ENCODE data around the gene PDGFA.
"Not testable (repeated sequence)": the region's sequence is repeated elsewhere in the genome, so short reads cannot be mapped to it uniquely, and the experiment has no call there.

Gene PDGFA

DNA sequence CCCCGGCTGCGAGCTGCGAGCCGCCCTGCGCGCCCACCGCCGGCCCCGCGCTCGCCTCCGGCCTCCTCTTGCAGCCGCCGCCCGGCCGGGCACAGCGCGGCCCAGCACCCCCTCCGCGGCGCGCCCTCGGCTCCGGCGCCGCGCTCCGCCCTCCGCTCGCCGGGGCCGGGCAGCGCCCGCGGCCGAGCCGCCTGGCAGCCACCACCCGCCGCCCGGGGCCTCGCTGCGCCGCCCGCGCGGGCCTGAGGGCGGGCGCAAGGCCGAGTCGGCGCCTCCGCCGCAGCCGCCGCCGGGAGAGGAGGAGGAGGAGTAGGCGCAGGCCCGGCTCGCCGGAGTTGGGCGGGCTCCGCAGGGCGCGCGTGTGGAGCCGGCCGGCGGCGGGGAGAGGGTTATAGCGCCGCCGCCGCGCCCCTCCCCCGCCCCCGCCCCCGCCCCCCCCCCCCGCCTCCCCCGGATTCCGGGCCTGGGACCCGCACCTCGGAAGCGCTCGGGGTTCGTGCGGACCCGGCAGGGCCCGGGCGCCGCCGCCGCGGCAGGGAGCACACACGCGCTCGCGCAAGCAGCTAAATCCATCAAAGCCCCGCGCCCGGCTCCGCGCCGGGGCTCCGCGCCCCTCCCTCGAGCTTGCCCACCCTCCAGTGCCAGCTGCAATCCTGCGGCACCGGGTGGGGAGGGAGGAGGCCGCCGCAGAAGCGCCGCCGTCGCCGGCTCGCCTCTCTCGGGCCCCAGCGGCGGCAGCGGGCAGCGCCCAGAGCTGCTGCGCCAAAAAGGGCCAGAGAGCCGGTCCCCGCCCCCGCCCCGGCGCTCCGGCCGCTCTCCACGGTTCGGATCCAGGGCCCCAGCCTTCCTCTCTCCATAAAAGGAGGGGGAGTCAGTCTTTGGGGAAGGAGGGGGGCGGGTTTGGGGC is at the start of gene PDGFA:
Gene PDGFA (minus strand): TSS at position 363 of the 907 bp plus-strand sequence. CDS start 845 bp downstream, outside the sequence.
- DNase-seq = peak; percentile 24

DNA sequence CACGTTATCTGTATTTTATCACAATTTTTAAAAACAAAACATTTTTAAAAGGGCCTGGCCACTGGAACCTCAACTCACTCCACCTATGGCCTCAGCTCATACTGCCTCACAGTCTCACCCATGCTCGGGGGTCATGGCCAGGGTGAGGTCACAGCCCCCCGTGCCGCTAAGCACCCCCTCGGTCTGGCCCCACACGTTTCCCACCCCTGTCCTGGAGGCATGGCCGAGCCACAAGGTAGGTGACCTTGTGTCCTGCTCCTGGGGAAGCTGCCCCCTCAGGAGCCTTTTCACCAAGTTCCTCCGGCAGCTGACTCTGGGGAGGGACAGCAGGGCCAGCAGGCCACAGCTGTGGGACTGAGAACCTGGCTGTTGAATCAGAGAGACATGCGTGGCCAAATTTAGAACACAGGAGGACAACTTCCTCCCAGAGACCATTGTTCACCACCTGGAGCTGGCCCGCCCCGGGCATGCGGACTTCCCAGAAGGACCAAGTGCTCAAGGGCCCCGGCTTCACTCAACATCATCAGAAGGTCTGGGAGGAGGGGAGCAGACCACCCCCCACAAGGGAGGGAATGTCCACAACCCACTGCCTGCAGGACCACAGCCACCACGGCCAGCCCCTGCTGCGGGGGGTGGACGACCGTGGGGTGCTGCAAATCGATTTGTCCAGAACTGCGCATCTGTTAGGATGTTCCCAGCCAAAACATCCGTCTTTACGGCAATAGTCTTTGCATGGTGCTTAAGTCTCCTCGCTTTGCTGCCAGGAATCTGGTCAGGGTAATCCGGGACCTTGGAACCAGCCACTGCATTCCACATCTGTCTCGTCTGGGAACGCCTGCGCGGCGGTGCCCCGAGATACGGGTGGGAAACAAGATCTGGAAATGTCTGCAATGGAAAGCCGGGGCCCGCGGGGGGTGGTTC is 48.6 kb upstream of the PDGFA start:
- no peak for DNase-seq

- DNase-seq = no peak
Observed at GRCh38 chr7:567305-567883, 47.7 kb upstream of the PDGFA start.

GRCh38 chr7:566100-566499 is 46.5 kb upstream of the PDGFA start:
- DNase-seq = no peak

DNA sequence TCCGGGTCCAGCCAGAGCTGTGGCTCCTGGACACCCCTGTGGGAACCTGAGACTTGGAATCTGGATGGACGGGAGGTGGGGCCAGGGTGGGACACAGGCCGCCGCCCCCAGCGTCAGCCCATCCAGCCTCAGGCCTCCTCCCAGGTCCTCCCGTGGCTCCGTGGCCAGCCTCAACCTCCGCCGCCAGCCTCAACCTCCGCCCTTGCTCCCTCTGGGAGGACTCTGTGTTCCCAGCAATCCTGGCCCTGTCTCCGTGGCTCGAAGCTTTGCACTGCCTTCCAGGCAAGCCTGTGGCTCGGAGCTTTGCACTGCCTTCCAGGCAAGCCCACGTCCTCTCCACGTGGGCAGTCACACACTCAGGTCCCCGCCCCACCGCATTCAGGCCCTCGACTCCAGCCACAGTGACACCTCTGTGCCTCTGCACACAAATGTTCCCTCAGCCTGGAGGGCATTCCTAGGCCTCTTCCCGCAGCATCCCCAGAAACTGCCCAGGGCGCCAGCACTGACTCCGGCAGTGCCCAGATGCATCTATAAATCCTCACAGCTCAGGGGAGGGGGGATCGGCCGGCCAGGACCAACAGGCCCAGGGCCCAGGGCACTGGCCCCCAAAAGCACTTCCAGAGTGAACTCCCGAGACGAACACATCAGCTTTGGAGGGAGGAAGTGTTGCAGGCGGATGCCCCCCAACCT is 44.7 kb upstream of the PDGFA start:
- no peak for DNase-seq

- no peak for DNase-seq
Observed at GRCh38 chr7:563629-564170, 44.1 kb upstream of the PDGFA start.

DNA sequence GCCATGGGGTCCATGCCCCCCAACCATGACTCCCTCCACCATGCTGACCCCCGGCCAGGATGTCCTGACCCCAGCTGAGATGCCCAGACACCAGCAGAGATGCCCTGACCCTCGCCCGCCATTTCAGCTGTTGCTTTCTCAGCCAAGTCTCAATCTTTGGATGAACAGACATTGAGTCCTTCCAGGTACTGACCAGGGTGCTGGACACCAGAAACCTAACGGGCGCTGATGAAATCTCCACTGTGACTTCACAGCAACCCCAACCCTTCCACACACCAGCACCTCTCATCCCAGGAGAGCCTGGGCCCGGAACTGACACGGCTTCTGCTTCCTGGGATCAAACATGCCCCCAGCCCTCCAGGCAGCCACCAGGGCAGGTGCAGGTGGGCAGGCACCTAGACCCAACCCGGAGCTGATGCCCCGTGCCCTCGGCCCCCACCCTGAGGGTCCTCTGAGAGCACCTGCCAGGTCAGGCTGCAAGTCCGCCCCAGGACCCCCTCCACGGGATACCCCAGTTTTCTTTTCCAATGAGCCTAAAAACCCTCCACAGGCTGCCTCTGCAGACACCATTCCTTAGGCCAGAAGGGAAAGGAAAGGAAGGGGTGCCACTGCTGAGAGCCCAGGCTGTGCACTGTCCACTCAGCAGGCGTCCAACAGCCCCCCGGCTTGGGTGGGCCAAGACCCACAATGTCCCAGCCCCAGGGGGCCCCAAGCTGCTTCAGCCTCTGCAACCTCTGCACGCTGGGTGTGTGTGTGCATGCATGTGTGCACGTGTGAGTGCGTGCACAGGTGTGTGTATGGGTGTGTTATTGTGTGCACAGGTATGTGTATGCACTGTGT is 43.4 kb upstream of the PDGFA start:
- no peak for DNase-seq

DNA sequence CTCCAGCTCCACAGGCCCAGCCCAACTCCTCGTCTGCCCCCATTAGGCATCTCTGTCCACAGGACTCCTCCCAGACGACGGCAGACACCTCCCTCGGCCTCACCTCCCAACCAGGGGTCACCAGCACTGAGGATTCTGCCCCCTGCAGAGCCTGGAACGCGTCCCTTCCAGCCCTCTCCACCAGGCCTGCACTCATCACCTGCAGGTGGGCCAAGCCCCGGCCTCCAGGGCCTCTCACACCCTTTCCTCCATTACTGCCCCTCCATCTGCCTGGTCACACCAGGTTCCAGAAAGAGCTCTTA is 42.7 kb upstream of the PDGFA start:
- DNase-seq = no peak

- no peak for DNase-seq
Observed at GRCh38 chr7:561631-562373, 42.2 kb upstream of the PDGFA start.

DNA sequence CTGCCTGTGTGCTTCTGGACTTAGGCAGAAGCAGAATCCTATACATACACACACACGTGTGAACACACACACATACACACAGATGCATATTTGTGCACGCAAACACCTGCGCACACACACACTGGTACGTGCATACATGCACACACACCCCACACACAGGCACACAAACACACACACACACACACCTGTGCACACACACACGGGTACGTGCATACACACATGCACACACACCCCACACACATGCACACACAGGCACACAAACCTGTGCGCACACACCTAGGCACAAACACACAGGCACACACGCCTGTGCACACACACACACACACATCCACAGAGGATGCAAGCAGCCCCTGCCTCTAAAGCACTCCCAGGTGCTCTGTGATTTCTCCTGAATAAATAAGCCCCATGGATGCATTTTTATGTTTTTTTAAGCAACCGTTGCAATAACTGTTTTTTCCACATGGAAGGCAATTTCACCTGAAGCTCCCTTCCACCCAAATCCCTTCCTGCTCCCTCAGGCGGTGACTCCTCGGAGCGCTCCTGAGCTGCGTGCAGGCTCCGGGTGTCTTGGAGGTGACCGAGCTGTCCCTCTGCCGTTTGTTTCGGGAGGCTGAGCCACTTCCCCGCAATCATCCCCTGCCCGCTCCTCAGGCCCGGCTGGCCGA is 41.5 kb upstream of the PDGFA start:
- DNase-seq = no peak

DNA sequence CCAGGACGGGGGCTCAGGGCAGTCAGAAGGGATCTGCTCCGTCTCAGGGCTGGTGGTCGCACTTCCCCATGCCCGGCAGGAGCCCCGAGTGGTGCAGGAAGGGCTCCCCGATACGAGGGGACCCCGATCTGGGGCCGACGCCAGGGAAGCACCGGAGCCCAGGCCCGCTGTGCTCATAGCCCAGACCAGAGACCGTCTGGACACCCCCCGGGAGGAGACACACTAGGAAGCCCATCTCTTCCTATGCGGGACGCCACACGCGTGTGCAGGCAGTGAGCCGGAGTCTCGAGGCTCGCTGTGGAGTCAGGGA is 39.7 kb upstream of the PDGFA start:
- no peak for DNase-seq

GRCh38 chr7:557558-557881 is 37.9 kb upstream of the PDGFA start:
- DNase-seq = no peak

DNA sequence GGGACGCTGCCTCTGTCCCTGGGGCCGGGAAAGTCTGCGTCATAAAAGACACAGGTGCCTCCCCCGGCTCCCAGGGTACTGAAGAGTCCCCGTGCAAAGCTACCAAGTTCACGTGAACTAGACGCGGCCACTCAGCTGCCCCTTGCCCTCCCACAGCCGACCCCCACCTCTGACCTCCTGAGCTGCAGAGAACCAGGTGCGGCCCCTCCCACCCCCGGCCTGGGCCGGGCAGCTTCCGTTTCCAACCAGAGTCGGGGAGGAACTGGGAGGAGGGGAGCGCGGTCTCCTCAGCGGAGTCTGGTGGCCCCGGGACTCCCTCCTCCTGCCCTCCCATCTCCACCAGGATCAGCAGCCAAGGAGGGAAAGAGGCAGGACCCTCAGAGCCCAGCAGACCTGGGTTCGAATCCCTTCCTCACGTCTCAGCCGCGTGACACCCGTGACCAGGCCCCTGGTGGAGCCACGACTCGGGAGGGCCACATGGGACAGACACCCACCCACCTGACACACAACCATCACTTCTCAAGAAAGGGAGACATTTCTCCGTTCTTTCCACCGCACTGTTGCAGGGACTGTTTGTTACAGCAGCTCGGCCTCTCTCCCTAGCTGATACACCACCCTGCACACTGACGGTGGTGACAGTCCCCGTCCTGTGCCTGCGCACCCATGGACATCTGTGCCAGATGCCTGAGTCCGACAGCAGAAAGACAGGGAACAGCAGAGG is 37.4 kb upstream of the PDGFA start:
- DNase-seq = no peak

DNA sequence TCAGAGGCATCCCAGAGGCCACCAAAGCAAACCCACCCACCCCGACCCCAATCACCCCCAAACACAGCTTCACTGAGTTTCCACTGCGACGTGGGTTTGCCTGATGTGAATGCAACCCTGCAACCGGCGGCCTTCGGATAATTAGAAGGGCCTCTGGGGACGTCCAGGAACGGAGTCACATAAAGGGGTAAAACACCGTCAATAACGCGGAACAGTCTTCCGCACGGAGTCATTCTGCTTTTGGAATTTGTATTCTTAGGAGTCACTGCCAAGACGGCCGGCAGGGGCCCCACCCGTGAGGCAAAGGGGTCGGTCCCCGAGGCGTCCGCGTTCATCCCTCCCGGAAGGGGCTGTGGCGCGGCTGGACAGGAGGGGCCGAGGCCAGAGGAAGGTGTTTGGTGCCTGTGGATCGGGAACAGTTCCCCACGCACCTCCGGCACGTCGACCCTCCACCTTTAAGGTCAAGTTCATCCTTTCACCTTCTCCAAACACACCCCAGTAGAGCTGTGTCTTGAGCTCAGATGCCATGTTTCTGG is 36.7 kb upstream of the PDGFA start:
- DNase-seq = no peak

DNA sequence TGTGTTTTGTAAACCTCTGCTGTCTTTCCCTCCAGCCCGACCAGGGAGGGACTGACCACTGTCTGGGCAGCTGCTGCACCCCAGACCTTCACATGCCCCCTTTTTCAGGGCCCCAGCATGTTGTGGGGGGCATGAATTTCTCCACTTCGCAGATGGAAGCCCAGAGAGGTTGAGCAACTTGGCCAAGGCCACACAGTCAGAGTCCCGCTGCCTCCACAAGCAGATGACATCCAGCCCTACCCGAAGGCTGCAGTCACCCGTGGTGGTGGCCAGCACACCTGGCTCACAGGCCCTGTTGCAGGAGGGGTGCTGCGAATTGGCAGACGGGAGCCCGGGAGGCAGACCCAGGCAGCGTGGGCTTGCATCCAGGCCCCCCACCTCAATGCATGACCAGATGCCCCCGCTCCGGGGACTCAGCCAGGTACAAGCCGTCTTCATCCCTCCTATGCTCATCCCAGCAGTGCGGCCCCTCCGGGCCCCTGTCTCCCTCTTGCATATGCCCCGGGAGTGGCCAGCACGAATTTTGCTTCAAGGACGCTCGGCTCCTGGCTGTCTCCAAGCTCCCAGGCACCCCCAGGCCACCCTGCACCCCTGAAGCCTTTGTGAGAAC is 36.0 kb upstream of the PDGFA start:
- no peak for DNase-seq

- no peak for DNase-seq
Observed at GRCh38 chr7:553636-554111, 34.0 kb upstream of the PDGFA start.

DNA sequence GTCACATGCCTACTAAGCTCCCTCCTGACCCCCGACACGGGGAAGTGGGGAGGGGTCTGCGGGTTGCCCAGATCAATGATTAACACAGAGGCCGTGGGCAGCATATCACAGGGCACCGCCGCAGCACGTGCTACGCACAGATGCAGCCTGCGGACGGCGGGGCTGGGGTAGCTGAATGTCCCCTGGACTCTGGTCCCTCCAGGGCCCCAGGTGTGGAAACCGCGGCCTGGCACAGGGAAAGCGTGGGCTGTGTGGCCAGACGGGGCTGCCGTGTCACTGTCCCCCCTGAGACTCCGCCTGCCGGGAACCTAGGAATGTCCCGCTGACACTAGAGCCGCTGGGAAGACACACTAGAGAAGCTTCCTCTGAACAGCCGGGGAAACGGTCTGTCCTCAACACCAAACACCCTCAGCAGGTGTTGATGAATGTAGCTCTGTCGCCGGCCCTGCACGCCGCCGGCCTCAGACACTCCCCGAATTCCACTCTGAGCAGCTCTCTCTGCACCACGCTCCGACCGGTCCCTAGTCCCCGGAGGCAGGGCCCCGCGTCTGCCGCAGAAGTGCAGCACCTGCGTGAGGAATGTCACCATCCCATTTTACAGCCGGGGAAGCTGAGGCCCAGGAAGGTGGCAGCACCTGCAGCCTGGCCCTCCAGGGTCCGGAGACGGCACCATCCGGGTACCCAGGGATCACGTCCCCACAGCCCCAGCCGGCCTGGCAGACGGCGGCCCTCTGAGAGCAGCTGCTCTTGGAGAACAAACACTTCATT is 33.4 kb upstream of the PDGFA start:
- no peak for DNase-seq

DNA sequence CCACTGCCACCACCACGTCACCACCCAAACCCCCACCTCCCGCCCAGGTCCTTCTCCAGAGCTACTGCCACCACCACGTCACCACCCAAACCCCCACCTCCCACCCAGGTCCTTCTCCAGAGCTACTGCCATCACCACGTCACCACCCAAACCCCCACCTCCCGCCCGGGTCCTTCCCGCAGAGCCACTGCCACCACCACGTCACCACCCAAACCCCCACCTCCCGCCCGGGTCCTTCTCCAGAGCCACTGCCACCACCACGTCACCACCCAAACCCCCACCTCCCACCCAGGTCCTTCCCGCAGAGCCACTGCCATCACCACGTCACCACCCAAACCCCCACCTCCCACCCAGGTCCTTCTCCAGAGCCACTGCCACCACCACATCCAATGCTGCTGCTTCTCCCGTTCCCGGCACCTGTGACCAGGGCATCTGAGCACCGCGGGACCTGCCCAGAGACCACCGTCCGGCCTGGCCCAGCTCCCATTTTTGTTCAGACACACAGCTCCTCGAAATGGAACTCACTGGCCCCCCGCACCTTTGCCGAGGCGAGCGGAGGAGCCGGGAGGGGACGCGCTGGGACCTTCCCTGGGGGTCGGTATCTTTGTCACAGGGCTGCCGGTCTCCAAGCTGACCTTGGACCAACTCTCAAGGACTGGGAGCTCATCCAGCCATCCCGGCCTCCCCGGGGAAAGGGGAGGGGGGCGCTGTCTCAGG is 32.7 kb upstream of the PDGFA start:
- DNase-seq = not testable (repeated sequence)

All from NCI-H1436 (cell line).